WTC11 (cell line): ENCODE results near the gene MAGEB17. TPM values are rescaled to one million over a fixed set of nuclear protein-coding genes. Genes with fewer than 3 reads are reported as not detected.

Experiments used
- ATAC-seq: fragments of 200-7000 bp; cut with Tn5 transposase; 2 replicates; pipeline ENCODE4 v1.10.0; 2021; ENCODE audit warnings: mild to moderate bottlenecking, moderate library complexity
- CTCF ChIA-PET: fragments of 300-600 bp; sonication (Branson Sonifier 250); formaldehyde crosslinking; loops from one replicate; lab custom pipeline; 2021; ENCODE audit warnings: antibody characterized with exemption; lab: Charles Lee
- POLR2A ChIA-PET: fragments of 350-600 bp; sonication (Branson Sonifier 250); formaldehyde crosslinking; loops from one replicate; lab custom pipeline; 2021; ENCODE audit warnings: antibody characterized with exemption; lab: Charles Lee
- DNase-seq: peaks from one replicate; pipeline ENCODE4 v3.0.0; 2021; ENCODE audit warnings: low spot score
- H3K27ac Mint-ChIP-seq: 2 replicates; pipeline ENCODE4 v1.8.0; 2021; ENCODE audit warnings: mixed read lengths
- H3K27me3 Mint-ChIP-seq: 2 replicates; pipeline ENCODE4 v1.8.0; 2021; ENCODE audit warnings: low read depth, mild to moderate bottlenecking, moderate library complexity, mixed read lengths
- H3K36me3 Mint-ChIP-seq: 2 replicates; pipeline ENCODE4 v1.8.0; 2021; ENCODE audit warnings: mixed read lengths
- H3K4me1 Mint-ChIP-seq: 2 replicates; pipeline ENCODE4 v1.8.0; 2022; ENCODE audit warnings: mixed read lengths
- H3K4me3 Mint-ChIP-seq: 2 replicates; pipeline ENCODE4 v1.8.0; 2021; ENCODE audit warnings: mild to moderate bottlenecking, moderate library complexity, mixed read lengths
- H3K9me3 Mint-ChIP-seq: 2 replicates; pipeline ENCODE4 v1.8.0; 2021; ENCODE audit warnings: mixed read lengths
- ATF1 ChIP-seq: sonication (generic); formaldehyde crosslinking; IDR thresholded peaks from 2 replicates; pipeline ENCODE4 v1.8.1; 2023; ENCODE audit warnings: mild to moderate bottlenecking, moderate library complexity, missing genetic modification reagents
- ATF6 ChIP-seq: sonication (generic); formaldehyde crosslinking; IDR thresholded peaks from 2 replicates; pipeline ENCODE4 v1.8.1; 2023; ENCODE audit warnings: mild to moderate bottlenecking, missing genetic modification reagents
- CBFB ChIP-seq: sonication (generic); formaldehyde crosslinking; IDR thresholded peaks from 2 replicates; pipeline ENCODE4 v1.8.1; 2022; ENCODE audit warnings: mild to moderate bottlenecking, low read depth, missing genetic modification reagents
- CREB1 ChIP-seq: sonication (generic); formaldehyde crosslinking; IDR thresholded peaks from 2 replicates; pipeline ENCODE4 v1.8.0; 2023; ENCODE audit warnings: mild to moderate bottlenecking, missing genetic modification reagents
- GTF2I ChIP-seq: fragments of 250-450 bp; sonication (Bioruptor Pico); conservative IDR thresholded peaks from 2 replicates; pipeline ENCODE4 v1.4.0; 2021; ENCODE audit warnings: mild to moderate bottlenecking
- IRF1 ChIP-seq: sonication (generic); formaldehyde crosslinking; IDR thresholded peaks from 2 replicates; pipeline ENCODE4 v1.8.0; 2023; ENCODE audit warnings: missing genetic modification reagents
- MXD4 ChIP-seq: fragments of 250-450 bp; sonication (Bioruptor Pico); IDR thresholded peaks from 2 replicates; pipeline ENCODE4 v1.8.0; 2021; ENCODE audit warnings: mild to moderate bottlenecking, moderate library complexity, borderline replicate concordance
- NR1H2 ChIP-seq: sonication (generic); formaldehyde crosslinking; IDR thresholded peaks from 2 replicates; pipeline ENCODE4 v1.9.0; 2021; ENCODE audit warnings: mild to moderate bottlenecking, moderate library complexity, missing genetic modification reagents
- OVOL2 ChIP-seq: fragments of 250-450 bp; sonication (Bioruptor Pico); IDR thresholded peaks from 2 replicates; pipeline ENCODE4 v1.9.0; 2021; ENCODE audit warnings: mild to moderate bottlenecking, borderline replicate concordance
- RORB ChIP-seq: fragments of 250-450 bp; sonication (Bioruptor Pico); IDR thresholded peaks from 2 replicates; pipeline ENCODE4 v1.9.0; 2021; ENCODE audit warnings: mild to moderate bottlenecking
- SMAD4 ChIP-seq: sonication (generic); formaldehyde crosslinking; IDR thresholded peaks from 2 replicates; pipeline ENCODE4 v1.8.0; 2022; ENCODE audit warnings: mild to moderate bottlenecking, missing genetic modification reagents
- TEAD1 ChIP-seq: sonication (generic); formaldehyde crosslinking; IDR thresholded peaks from 2 replicates; pipeline ENCODE4 v1.8.0; 2022; ENCODE audit warnings: mild to moderate bottlenecking, missing genetic modification reagents
- TEAD4 ChIP-seq: sonication (generic); formaldehyde crosslinking; IDR thresholded peaks from 2 replicates; pipeline ENCODE4 v1.8.0; 2022; ENCODE audit warnings: mild to moderate bottlenecking, missing genetic modification reagents
- USF1 ChIP-seq: sonication (generic); formaldehyde crosslinking; IDR thresholded peaks from 2 replicates; pipeline ENCODE4 v1.8.0; 2022; ENCODE audit warnings: mild to moderate bottlenecking, missing genetic modification reagents
- ZNF263 ChIP-seq: sonication (generic); formaldehyde crosslinking; IDR thresholded peaks from 2 replicates; pipeline ENCODE4 v1.8.1; 2022; ENCODE audit warnings: low read depth, mild to moderate bottlenecking, moderate library complexity, missing genetic modification reagents
- ZNF317 ChIP-seq: sonication (generic); formaldehyde crosslinking; IDR thresholded peaks from 2 replicates; pipeline ENCODE4 v1.8.1; 2023; ENCODE audit warnings: low read depth, mild to moderate bottlenecking, moderate library complexity, missing genetic modification reagents, borderline replicate concordance
- ZNF416 ChIP-seq: fragments of 250-450 bp; sonication (Bioruptor Pico); IDR thresholded peaks from 2 replicates; pipeline ENCODE4 v1.9.0; 2021; ENCODE audit warnings: mild to moderate bottlenecking, inconsistent platforms
- total RNA-seq: library from RNA; stranded (reverse); gene quantifications from 3 replicates; pipeline ENCODE4 v1.2.3, GENCODE V29; 2021
- TF ChIP-seq, protein P1 (sequence below): sonication (generic); formaldehyde crosslinking; IDR thresholded peaks from 2 replicates; pipeline ENCODE4 v1.8.1; 2023; ENCODE audit warnings: mild to moderate bottlenecking, missing genetic modification reagents, moderate library complexity
- TF ChIP-seq, protein P2 (sequence below): fragments of 250-450 bp; sonication (Bioruptor Pico); IDR thresholded peaks from 2 replicates; pipeline ENCODE4 v1.8.0; 2021; ENCODE audit warnings: mild to moderate bottlenecking
- TF ChIP-seq, protein P3 (sequence below): sonication (generic); formaldehyde crosslinking; IDR thresholded peaks from 2 replicates; pipeline ENCODE4 v1.8.1; 2022; ENCODE audit warnings: low read depth, mild to moderate bottlenecking, moderate library complexity, missing genetic modification reagents, borderline replicate concordance

Gene MAGEB17
- total RNA-seq, 1 experiment from 2014 or later, result 0.63 TPM

DNA sequence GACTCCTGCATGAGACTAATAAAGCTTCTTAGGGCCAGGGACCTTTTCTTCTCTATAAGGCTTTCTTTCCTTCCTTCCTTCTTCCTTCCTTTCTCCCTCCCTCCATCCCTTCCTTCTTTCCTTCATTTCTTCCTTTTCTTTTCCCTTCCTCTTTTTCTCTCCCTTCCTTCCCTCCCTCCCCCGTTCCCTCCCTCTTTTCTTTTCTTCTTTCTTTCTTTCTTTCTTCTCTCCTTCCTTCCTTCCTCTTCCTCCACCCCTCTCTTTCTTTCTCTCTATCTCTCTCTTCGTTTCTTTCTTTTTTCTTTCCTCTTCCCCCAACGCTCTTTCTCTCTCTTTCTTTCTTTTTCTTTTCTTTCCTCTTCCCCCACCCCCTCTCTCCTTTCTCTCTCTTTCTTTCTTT, 2.5 kb upstream of the MAGEB17 start:
- TF ChIP-seq ZNF263 (no peak), CREB1 (CRISPR knock-in tag) (no peak), OVOL2 (CRISPR knock-in tag) (no peak), ZNF416 (no peak), CBFB (no peak), TEAD4 (CRISPR knock-in tag) (no peak), ATF6 (CRISPR knock-in tag) (no peak), IRF1 (CRISPR knock-in tag) (no peak), MXD4 (CRISPR knock-in tag) (no peak)
- TF ChIP-seq, protein P1, sequence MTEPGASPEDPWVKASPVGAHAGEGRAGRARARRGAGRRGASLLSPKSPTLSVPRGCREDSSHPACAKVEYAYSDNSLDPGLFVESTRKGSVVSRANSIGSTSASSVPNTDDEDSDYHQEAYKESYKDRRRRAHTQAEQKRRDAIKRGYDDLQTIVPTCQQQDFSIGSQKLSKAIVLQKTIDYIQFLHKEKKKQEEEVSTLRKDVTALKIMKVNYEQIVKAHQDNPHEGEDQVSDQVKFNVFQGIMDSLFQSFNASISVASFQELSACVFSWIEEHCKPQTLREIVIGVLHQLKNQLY (CRISPR knock-in tag), result no peak
- TF ChIP-seq, all 79 proteins: peak for 0
- no peaks in the 10 kb centered on the region; the same call in 1 of the 2 replicates for H3K27me3 Mint-ChIP-seq
- H3K4me3 Mint-ChIP-seq, result no peak overlapping the region
- DNase-seq, result no peak
- H3K36me3 Mint-ChIP-seq, result peaks cover 8% of the 10 kb centered on the region
- CTCF ChIA-PET, result no interaction called here
- no peaks in the 10 kb centered on the region for H3K9me3 Mint-ChIP-seq
- no peak for ATAC-seq
- no peak overlapping the region for H3K27ac Mint-ChIP-seq
- H3K4me1 Mint-ChIP-seq, result peaks cover 44% of the 10 kb centered on the region
- POLR2A ChIA-PET, result no interaction called here

- POLR2A ChIA-PET, result no interaction called here
- TF ChIP-seq, protein P2, sequence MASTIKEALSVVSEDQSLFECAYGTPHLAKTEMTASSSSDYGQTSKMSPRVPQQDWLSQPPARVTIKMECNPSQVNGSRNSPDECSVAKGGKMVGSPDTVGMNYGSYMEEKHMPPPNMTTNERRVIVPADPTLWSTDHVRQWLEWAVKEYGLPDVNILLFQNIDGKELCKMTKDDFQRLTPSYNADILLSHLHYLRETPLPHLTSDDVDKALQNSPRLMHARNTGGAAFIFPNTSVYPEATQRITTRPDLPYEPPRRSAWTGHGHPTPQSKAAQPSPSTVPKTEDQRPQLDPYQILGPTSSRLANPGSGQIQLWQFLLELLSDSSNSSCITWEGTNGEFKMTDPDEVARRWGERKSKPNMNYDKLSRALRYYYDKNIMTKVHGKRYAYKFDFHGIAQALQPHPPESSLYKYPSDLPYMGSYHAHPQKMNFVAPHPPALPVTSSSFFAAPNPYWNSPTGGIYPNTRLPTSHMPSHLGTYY (CRISPR knock-in tag), result no peak
- TF ChIP-seq CBFB (no peak), GTF2I (CRISPR knock-in tag) (no peak), ZNF317 (CRISPR knock-in tag) (no peak), SMAD4 (no peak)
- TF ChIP-seq, protein P3, sequence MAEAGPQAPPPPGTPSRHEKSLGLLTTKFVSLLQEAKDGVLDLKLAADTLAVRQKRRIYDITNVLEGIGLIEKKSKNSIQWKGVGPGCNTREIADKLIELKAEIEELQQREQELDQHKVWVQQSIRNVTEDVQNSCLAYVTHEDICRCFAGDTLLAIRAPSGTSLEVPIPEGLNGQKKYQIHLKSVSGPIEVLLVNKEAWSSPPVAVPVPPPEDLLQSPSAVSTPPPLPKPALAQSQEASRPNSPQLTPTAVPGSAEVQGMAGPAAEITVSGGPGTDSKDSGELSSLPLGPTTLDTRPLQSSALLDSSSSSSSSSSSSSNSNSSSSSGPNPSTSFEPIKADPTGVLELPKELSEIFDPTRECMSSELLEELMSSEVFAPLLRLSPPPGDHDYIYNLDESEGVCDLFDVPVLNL (CRISPR knock-in tag), result no peak
- H3K27ac Mint-ChIP-seq, result no peak overlapping the region
- CTCF ChIA-PET, result no interaction called here
- DNase-seq (no peak), ATAC-seq (no peak)
- no peaks in the 10 kb centered on the region; the same call in 1 of the 2 replicates for H3K27me3 Mint-ChIP-seq
- H3K4me3 Mint-ChIP-seq, result no peak overlapping the region
- H3K9me3 Mint-ChIP-seq, result no peaks in the 10 kb centered on the region
- H3K4me1 Mint-ChIP-seq, result 0 out of 2 replicates have a peak, but pooled peaks cover 3% of the 10 kb centered on the region
- H3K36me3 Mint-ChIP-seq, result peaks cover 9% of the 10 kb centered on the region
Observed at GRCh38 chrX:16171039-16171438, 3.8 kb downstream of the MAGEB17 start.

GRCh38 chrX:16171944-16172343, 4.7 kb downstream of the MAGEB17 start:
- Mint-ChIP-seq H3K27ac (no peak overlapping the region), H3K27me3 (no peaks in the 10 kb centered on the region; the same call in 1 of the 2 replicates), H3K36me3 (peaks cover 3% of the 10 kb centered on the region), H3K9me3 (no peaks in the 10 kb centered on the region)
- no peak for DNase-seq
- ChIA-PET POLR2A (no interaction called here), CTCF (no interaction called here)
- TF ChIP-seq IRF1 (CRISPR knock-in tag) (no peak), GTF2I (CRISPR knock-in tag) (no peak), SMAD4 (no peak), ATF1 (CRISPR knock-in tag) (no peak), RORB (CRISPR knock-in tag) (no peak), NR1H2 (CRISPR knock-in tag) (no peak), USF1 (CRISPR knock-in tag) (no peak), CREB1 (CRISPR knock-in tag) (no peak), TEAD1 (CRISPR knock-in tag) (no peak)
- TF ChIP-seq, all 79 proteins: peak for 0
- Mint-ChIP-seq H3K4me1 (peaks cover 7% of the 10 kb centered on the region; the same call in 1 of the 2 replicates), H3K4me3 (no peak overlapping the region)
- no peak for ATAC-seq
